ENCODE results near the gene ASTN2.

ASTN2 gene

DNA sequence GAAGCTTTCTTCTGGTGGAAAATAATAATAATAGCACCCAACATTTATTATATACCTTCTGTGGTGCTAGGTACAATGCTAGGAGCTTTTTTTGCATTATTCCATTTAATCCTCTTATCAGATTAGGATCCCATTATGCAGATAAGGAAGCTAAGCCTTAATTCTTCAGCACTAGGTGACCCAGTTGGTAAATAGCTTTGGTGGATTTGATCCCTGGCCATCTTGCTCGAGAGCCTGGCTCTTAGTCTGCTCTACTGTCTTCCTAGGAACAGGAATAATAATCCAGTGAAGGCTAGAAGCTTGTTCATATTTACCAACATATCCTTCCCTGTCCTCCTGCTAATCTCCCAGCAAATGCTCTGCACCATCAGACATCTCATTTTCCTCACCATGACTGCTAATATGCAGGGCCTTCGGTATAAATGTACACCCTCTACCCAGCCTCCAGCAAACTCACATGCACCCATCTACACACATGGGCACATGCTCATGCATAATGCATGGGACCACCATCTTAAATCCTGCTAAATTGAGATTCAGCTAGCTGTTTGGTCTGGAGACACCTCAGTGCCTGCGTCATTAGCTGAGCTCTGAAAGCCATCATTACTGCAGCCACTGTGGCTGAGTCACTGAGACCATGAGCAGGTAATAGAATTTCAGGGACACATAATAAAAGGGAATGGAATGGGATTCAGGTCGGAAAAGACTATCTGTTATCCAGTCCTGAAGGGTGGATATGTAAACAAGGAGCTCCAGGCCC, 640.3 kb downstream of the ASTN2 start:
- FAIRE-seq: no peak

DNA sequence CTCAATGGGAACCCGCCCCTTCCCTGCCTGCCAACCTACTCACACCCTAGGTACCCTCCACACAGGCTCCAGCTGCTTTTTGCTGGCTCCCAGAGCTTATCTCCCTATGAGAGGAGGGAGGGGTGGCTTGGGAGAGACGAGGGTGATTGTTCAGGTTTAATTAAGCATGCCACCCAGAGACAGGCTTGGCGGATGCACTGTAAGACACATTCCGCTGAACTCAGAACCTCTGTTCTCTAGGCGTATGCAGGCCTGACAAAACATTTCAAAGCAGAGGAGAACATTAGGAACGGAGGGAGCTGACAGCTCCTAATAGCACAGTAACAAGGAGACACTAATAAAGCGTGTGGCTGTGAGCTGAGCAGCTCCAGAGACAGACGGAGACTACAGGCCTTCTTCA, 647.6 kb downstream of the ASTN2 start:
- no peak for FAIRE-seq

DNA sequence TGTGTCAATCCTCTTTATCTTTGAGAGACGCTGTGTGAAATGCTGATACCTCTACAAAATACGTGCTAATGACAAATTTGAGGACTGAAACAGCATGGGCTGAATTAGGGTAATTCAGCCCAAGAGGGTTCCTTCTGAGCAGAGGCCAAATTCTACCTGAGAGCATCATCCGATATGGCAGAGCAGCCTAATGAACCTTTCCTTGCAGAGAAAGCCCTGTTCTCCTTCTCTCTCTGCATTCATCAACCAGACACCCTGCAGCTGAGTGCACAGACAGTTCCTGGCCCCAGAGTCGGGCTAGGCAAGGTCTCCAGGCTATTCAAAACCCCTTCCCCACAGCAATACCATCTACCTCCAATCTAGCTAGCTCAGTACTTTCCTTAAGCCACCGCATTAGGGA, 649.8 kb downstream of the ASTN2 start:
- FAIRE-seq: no peak

DNA sequence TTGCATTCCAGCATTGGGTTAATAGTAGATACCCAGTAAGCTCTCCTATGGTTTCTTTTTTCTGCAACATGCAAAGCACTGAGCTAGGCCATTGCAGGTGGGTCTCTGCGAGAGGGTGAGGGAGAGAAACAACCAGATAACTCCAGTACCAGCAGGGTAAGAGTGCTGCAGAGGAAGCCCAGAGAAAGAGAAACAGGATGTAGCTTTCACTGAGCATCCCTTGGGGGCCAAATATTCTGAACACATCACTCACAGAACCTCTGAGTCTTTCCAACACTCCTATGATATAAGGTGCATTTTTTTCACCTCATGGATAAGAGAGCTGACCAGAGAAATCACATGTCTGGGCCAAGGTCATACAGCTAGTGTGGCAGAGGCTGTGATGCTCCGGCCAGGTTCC, 651.1 kb downstream of the ASTN2 start:
- FAIRE-seq: no peak

DNA sequence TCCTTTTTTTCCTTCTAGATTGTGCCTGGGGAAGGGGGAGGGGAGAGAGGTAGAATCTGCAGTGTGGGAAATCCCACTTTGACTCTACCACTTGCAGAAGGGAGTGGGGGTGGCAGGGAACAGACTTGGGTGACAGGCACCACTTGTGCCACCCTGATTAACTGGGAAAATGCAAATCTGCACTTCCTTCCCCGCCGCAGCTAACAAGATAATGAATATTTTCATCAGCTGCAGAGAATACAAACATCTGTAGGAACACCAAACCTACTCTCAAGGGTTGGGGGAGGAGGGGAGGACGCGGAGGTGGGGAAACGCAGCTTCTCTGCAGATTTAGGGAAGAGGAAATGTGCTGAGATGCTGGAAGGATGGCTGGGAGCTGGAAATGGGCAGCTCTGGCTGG, 654.2 kb downstream of the ASTN2 start:
- no peak for FAIRE-seq

DNA sequence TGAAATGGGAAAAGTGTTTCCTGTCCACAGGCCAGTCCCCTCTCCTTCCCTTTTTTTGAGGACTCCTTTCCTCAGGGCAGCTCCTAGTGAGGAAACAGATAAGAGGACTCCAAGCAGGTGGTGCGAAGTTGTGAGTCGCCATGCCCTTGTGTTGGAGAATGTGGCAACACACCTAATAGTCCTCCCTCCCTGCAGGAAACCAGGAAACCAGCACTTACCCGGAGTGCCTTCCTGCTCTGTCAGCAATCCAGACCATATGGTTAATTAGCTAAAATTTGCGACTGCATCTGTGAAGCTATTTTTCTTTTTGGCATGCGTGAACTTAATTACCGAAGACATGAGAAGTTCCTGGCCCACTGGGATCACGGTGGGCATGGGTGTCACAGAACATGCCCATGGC, 657.8 kb downstream of the ASTN2 start:
- no peak for FAIRE-seq

DNA sequence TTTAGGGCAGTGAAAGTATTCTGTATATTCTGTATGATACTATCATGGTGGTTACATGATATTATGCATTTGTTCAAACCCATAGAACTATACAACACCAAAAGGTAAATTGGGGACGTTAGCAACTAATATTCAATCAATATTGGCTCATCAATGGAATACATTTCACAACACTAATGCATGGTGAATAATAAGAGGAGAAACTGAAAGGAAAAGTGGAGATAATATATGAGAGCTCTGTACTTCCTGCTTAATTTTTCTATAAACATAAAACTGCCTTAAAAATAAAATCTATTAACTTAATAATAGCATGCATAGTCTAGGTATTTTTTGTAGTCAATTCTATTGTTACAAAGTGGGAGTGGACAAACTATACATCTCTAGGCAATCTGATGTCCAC, 661.5 kb downstream of the ASTN2 start:
- no peak for FAIRE-seq

DNA sequence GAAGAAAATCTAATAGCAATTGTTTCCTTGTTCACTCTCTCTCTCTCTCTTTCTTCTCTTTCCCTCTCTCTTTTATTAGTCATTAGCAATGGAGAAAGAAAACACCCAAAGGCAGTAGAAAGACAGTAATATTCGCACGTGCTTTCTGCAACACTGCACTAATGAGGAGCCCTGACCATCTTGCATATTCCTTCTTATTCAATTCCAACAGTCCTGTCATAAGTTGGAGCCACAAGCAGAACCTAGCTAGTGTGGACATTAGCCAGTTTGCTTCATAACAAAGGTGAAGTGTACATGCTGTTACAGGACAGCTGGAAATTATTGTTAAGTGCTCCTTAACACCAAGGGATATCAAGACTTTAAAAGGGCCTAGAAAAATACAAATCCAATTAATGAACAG, 664.3 kb downstream of the ASTN2 start:
- no peak for FAIRE-seq

DNA sequence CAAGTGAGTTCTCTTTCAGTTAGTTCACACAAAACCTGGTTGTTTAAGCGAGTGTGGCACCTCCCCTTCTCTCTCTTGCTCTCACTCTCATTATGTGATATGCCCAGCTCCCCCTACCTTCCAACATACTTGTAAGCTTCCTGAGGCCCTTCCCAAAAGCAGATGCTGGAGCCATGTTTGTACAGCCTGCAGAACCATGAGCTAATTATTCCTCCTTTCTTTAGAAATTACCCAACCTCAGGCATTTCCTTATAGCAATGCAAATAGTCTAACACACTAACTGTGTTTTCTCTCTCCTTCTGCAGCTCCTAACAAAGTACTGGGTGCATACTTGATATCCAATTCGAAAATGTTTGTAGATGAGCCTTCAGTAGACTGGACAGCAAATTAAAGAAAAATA, 665.1 kb downstream of the ASTN2 start:
- no peak for FAIRE-seq

DNA sequence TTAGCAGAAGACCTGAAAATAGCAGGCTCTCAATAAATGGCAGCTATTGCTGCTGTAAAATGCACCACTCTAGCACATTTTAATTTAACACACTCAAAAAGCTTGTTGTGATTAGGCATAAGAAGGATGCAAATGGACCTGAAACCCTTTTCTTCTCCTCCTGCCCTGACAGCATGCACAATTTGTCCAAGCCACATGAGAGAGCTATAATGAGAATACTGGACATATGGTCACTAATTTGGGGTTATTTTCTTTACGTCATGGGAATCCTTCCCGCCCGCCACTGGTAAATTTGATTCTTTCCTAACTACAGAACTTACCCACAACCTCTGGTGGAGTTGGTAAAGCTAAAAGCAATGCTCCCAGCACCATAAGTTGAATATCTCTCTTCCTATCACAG, 665.7 kb downstream of the ASTN2 start:
- no peak for FAIRE-seq

DNA sequence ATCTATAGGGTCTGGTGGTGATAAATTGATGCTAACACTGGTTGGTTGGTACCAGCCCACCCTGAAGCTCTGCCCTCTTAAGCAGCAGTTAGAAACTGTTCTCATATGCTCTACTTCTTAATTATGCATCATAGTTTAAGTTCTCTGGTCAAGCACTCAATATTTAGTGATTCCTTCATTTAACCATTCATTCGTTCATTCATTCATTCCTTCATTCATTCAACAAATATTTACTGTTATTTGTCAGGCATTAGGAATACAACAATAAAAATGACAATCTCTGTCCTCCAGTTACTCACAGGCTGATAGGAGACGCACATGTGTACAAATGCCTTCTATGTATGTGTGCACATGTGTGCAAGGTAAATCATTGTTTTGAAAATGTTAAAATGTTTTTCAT, 673.1 kb downstream of the ASTN2 start:
- FAIRE-seq: no peak

DNA sequence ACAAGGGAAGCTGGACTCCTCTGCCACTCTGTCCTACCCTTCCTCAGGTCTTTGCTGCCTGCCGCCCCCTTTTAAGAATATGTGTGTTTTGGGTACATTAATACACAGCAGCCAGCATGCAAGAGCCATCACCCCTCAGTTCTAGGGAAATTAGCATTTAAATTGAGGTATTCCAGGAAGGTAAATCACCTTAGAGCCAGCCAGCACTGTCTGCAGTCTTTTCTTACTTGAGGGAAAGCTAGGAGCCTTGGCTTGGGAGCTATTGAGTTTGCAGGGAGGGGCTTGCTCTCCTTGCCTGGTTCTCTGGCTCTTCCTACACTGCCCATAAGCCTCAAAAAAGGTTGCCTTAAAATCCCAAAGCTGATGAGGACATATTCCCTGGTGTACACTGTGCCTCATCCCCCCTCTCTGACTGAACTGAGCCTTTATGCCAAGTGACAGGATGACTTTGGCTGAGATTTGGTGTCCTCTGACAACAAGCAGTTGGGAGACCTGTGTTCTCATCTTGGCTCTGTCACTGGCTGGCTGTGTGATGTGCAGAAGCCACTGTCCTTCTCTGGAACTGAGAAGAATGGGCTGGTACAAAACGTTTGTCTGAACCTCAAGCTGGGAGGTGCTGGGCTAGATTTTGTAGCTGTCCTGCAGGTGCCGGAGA, 673.6 kb downstream of the ASTN2 start:
- FAIRE-seq: no peak

DNA sequence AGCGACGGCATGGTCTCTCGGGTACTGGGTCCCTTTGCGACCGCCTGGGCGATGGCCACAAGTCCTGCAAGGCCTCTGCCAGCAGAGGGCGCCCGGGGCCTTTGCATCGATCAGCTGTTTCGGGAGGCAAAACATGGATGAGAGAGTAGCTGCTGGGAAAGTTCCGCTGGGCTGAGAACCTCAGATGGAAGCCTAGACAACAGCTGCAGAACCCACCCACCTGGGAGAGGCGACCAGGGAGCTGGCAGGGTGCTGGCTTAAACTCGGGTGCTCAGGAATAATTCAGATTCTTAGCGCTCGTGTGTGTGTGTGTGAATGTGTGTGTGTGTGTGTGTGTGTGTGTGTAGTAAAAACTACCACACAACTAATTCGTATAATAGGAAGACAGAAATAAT, 677.7 kb downstream of the ASTN2 start:
- FAIRE-seq: no peak

DNA sequence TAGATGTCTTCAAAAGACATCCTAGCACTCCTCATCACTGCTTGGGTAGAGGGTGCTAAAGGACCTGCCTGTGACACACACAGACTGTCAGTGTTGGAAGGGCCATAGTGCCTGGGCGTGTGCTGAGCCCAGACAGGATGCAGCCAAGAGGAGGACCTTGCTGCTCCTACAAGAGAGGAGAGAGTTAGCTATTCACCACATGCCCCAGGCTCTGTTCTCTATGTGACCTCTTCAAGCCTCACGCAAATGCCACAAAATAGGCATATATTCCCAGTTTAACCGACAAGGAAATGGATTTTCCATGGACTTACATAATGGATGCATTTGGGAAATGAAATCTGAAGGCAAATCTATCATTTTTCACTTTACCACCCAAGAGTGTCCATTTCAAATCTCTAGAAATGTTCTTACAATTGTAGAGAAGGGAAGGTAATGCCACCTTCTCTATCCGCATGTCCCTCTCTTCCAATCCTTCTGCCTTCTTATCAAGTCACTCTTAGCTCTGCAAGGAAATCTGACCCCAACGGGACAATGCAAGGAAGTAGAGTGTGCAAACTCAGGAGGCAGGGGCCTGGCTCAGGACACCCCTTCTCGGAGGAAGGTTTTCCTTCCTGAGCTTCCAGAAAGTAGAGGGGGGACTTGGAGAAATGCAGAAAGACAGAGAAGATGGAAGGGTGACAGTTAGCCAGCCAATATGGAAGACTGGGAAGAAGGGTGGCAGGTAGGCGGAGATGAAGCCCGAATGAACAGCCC, 678.3 kb downstream of the ASTN2 start:
- no peak for FAIRE-seq

DNA sequence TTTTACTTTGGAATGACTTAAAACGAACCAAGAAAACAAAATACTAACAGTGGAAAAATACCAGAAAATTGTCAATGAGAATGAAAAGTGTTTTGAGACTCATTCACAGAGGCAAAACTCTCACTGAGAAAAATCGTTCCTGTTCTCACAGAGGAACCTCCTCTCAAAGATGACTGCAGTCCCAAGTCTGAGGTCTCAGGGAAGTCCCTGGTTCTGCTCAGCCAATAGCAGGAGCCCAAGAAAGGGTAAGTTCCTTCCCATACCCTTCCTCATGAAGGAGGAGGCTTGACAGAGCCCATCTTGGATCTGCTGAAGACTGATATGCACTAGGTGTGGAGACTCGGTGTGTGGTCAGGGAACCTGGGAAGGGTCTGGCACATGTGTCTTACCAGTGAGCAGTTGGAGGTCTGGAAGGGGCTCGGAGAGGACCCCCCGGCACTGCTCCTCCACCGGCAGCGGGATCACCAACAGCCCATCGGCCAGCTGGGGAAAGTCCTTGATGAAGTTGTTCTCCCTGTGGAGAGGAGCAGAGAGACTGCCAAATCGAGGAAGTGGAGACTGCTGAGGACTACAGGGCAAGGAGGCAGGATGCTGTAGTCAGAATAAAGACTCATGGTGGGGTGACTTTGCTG, 681.7 kb downstream of the ASTN2 start:
- FAIRE-seq: no peak

DNA sequence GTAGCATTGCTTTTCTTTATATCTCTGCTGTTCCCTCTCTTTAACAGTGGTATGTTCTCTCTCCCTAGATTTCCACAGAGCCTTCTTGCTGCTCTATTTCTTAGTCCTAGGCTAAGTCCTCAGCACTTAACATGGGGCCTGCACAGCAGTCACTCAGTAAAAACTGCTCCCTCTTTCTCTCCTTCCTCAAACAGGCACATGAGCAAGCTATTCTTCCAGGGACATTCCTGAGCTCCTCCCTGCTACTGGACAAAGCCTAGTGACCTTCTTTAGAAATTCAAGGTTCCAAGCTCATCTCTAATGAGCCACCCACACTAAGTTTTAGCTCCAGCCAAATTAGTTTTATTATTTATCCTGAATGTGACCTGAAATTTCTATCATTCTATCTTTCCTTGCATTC, 688.3 kb downstream of the ASTN2 start:
- FAIRE-seq: no peak

DNA sequence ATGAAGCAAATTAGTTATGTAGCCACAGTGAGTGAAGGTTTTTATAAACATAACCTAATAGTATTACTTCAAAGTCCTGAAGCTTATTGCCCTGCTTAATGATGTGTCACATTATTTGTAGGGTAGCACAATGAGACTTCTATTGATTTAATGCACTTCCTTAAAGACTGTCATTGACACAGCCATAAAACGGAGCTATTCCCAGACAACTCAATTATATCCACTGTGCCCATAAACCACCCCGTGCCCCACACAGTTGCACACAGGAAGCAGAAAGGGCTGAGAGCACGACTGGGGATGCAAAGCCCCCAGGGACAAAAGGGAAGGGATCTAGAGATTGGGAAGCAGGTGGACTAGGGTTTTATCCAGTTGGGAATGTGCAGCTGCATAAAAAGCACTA, 690.7 kb downstream of the ASTN2 start:
- FAIRE-seq: no peak

DNA sequence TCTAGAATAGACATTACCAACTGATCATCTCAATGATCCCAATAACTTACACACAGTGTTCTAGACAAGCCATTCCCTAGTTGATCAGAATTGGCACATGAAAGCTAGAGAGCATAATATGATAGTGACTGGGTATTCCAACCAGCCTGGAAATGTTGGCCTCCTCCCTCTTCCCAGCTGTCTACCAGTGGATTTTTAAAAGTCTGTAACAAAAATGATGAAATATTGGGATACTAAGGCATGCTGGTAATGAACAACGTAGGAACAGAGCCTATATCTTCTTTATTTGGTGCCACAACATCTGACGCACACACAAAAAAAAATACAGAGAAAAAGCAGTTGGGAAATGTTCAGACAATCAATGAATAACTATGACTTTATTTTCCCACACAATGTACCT, 692.9 kb downstream of the ASTN2 start:
- no peak for FAIRE-seq

DNA sequence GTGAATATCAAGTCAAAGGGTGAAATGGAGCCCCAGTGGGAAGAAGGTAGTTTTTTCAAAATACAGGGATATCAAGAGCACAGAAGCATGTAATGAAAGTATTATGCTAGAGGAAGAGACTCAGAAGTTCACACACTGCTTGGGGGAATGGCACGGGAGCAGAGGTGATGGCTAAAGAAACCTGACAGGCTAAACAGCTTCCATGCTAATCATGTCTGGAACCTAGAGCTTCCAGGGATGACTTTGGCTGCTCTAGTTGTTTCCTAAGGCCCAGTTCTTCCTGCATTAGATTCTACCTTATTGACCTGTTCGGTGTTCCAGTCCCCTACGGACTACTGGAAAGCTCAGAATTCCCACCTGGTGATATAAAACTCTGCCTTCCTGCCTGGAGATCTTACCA, 693.4 kb downstream of the ASTN2 start:
- FAIRE-seq: no peak

DNA sequence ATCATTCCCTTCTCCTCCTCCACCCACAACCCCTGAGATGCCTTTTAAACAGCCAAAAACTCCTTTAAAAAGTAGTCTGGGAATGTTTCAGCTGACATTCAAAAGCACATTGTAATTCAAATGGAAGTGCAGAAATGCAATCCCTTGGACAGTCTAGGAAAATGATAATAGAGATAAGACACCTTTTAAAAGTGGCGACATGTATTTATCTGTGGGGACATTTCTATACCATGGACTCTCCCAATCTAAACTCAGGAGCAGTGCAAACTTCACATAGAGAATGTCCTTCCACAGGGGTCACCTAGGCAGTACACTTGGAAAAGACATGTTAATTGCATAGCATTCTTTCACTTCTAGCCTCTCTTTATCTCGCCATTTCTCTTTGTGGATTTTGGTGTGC, 694.7 kb downstream of the ASTN2 start:
- FAIRE-seq: no peak

DNA sequence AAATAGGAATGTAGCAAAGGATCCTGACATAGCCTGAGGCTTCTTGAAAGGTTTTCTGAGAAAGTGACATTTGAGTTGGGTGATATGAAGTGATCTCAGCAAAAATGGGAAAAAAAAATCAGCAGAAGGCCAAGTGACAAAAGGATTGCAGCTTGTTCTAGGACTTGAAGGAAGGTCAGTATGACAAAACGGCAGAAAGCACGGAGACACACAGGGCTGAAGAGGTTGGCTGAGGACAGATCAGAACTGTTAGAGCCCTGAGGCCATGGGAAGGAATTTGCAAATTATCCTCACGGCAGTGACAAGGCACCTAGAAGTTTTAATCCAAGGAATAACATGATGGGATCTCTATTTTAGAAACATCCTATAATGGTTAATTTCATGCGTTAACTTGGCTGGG, 696.7 kb downstream of the ASTN2 start:
- FAIRE-seq: no peak

DNA sequence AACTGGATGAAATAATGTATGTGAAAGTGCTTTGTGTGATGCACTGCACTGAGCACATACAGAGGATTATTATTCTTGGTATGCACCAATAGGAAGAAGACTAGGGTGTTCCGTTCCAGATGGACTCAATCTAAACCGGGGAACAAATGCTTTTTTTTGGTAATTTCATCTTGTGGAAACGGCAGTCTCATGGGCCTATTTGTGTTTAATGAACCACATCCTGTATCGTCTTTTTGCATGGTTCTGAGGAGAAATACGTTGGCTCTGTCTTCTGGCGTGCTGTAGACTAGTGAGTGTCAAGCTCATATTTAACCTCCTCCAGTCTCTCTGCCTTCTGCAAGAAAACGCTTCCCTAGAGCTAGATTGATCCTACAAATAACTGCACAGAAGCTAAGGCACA, 697.7 kb downstream of the ASTN2 start:
- no peak for FAIRE-seq

DNA sequence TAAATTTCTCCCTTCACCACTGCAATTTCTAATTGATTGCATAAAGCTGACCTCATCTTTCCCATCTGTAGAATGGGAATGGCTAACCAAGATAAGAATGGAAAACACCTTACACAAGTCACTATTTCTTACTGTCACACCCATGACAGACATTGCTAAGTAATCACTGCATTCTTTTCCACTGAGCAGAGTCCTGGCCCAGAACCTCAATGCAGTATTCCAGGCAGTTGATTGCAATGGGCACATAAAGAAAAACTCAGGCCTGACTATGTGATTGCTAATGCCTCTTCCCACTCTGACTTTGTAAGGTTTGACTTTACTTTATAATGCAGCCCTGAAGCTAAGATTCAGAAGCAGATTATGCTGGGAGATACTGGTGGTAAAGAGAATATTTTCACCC, 698.4 kb downstream of the ASTN2 start:
- FAIRE-seq: no peak

DNA sequence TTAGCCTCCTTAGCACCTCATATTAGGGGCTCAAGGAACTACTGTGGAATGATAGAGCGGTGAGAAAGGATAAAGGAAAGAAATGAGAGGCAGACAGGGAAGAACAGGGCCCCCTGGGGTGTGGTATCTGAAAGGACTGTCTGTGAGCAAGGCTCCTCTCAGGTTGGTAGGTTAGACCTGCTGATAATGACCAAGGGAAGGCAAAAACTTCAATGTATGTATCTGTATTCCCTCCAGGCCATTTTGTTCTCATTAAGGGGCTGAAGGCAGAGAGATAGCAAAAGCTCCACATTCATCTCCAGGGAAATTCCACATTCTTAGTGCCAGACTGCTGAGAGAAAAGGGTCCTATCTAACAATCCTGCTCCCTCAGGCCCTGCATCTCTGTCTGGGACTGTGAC, 699.1 kb downstream of the ASTN2 start:
- FAIRE-seq: no peak
